ELF-1 (cell line): ENCODE data around the gene SHANK1.
"Not testable (repeated sequence)": the region's sequence is repeated elsewhere in the genome, so short reads cannot be mapped to it uniquely, and the experiment has no call there.

ENCODE experiments used
- DNase-seq: peaks from one replicate; pipeline ENCODE4 v3.0.0-alpha.2; 2016; ENCODE audit warnings: low read depth, low spot score

SHANK1 gene

GRCh38 chr19:50633973-50634372, 85.6 kb downstream of the SHANK1 start:
- DNase-seq = no peak

DNA sequence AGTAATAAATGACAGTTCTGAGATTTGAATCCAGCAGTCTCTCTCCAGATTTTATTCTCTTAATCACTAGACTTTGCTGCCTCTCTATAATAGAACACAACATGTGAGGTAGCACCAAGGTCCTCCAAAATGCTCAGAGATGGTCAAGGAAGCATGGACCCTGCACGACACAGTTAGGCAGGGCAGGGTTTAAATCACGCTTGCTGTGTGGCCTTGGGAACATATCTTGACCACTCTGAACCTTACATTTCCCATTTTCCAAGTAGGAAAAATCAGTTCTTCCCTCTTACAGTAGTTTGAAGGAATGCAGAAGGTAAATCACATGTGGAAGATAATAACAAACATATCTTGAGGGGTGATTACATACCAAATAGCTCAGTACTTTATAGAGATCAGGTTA, 86.2 kb downstream of the SHANK1 start:
- no peak for DNase-seq

DNA sequence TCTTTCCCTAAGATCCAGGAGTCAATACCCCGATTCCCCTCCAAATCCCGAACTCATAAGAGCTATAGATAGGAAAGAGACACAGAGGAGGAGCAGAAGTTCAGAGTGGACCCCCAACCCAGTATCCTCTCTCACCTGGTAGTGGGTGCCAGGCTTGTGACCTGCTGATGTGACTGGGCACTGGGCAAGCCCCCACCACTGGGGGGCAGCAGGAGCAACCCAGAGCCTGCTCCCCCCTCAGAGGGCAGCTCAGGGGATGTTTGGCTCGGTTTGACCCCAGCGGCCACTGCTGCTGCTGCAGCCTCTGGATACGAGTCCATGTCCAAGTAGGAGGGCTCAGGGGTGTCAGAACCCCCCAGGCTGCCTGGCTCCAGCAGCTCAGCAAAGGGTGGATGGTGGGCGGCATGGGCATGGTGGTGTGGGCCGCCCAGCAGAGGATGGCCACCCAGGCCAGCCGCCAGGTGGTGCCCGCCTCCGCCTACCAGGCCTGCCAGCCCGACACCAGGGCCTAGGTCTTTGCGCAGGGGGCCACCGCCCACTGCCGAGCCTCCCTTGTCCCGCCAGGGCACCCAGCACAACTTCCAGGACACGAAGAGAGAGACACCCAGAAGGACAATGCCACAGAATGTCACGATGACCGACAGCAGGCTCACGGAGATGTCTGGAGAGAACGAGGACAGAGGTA, 87.3 kb downstream of the SHANK1 start:
- DNase-seq = peak; percentile 14

DNA sequence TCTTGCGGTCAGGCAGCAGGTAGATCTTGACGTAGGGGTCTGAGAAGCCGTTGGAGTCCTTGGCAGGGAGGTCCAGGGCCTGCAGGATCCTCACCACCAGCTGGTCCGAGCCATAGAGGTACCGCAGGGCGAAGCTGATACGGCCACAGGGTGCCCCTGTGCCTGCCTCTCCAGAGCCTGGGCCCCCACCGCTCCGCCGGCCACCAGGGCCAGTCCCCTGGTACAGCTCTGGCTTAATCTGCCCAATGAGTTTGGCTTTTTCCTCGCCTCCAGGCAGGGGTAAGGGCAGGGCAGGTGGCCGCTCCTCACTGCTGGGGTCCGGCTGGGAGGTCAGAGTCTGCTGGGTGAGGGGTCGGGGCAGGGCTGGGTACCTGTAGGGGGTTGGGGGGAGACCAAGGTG, 89.8 kb downstream of the SHANK1 start:
- DNase-seq = no peak

DNA sequence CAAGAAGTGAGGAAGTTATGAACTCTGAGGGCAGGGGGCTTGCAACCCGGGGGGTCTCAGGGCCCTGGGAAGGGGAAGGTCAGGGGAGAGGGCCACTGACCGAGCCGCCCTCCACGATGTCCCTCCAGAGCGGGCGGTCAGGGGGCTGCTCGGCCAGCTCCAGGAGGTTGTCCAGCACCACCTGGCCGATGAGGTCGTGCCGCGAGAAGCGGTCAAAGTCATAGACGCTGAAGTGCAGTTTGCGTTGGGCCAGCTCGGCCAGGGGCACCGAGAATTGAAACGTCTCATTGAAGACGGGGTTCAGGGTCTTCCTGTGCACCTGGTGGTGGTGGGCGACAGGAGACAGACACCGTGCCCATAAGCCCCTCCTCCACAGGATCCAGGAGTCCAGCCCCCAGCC, 90.4 kb downstream of the SHANK1 start:
- DNase-seq = no peak

DNA sequence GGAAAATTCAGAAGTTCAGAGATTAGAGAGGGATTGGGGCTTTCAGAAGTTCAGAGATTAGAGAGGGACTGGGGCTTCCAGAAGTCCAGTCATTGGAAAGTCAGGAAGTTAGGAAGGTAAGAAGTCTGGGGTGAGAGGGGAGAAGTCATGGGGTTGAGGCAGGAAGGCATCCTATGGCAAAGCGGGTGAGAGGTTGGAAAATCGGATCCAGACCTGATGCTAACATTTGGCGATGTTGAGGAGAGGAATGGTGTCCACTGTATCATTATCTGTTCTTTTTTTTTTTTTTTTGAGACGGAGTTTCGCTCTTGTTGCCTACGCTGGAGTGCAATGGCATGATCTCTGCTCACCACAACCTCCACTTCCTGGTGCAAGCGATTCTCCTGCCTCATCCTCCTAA, 91.1 kb downstream of the SHANK1 start:
- no peak for DNase-seq

DNA sequence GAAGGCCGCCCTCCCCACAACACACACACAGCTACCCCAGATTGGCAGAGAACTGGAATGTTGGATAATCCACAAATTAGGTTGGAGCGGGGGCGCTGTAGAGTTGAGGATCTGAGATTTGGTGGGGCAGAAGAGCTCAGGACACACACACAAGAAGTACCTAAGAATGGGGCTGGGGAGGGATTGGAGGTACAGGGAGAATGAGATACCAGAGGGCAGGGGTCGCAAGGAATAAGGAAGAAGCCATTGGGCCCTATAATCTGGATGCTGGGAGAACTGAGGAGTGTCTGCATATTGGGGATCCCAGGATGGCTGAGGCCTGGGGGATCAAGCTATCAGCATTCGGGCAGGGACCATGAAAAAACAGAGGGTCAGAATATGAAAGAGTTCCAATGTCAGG, 91.5 kb downstream of the SHANK1 start:
- no peak for DNase-seq

DNA sequence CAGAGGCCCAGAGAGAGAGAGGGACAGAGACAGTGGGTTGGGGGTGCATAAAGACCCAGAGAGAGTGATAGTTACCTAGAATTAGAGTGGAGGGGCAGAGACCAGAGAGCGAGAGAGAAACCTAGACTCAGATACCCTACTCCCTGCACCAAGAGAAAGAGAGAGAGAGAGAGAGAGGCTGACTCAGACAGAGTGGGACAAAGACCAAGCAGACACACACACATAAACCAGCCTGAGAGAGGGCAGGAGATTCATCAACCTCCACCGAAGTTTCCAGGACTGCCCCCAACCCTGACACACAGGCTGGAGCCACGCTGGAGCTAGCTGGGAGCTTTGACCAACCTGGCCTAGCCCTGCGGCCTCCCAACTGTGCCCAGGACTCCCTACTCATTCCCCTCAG, 92.8 kb downstream of the SHANK1 start:
- no peak for DNase-seq

- DNase-seq = no peak
Observed at GRCh38 chr19:50626011-50626410, 93.6 kb downstream of the SHANK1 start.

- no peak for DNase-seq
Observed at GRCh38 chr19:50624949-50625600, 94.5 kb downstream of the SHANK1 start.

DNA sequence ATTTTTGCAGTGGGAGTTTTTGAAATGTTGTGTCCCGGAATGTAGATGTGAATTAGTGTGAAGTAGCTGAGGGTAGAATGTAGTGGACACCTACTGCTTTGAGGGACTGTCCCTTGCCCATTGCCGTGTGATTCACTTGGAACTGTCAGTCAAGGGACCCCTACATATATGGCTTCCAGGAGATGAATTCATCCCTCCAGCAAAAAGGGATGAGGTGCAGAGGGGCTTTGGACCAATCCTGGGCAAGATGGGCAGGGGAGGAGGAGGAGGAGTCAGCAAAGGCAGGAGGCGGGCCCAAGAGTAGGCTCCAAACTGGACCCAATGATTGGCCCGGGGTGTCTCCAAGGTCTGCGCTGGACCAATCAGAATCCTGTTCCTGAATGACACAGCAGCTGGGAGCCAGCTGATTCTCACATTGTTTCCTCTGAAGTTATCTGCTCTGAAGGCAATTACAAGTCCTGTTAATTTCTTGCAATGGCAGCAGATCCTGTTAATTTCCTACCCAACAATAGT, 99.2 kb downstream of the SHANK1 start:
- DNase-seq = not testable (repeated sequence)

DNA sequence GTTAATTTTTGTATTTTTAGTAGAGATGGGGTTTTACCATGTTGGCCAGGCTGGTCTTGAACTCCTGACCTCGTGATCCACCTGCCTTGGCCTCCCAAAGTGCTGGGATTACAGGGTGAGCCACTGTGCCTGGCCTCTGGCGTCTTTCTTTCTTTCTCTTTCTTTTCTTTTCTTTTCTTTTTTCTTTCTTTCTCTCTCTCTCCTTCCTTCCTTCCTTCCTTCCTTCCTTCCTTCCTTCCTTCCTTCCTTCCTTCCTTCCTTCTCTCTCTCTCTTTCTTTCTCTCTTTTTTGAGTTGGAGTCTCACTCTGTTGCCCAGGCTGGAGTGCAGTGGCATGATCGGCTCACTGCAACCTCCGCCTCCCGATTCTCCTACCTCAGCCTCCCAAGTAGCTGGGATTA, 100.4 kb downstream of the SHANK1 start:
- DNase-seq = not testable (repeated sequence)

- not testable (repeated sequence) for DNase-seq
Observed at GRCh38 chr19:50618379-50618778, 101.2 kb downstream of the SHANK1 start.

- not testable (repeated sequence) for DNase-seq
Observed at GRCh38 chr19:50612504-50613404, 106.8 kb downstream of the SHANK1 start.
